ENCODE data around the gene CRIP1. TPM values are rescaled to one million over a fixed set of nuclear protein-coding genes. Genes with fewer than 3 reads are reported as not detected.
A peak's percentile ranks its signal among the peaks of the same experiment; 100 is the strongest.

Gene CRIP1
- total and polyA plus RNA-seq, 10 of the 15 experiments (the other 5 are each of a cell fraction or from before 2014, with no cell fraction given), result 66.8 to 259 (median 154) TPM

GRCh38 chr14:105531894-105532623 lies 45.4 kb downstream of the CRIP1 start:
- intact Hi-C loops (cut with micrococcal nuclease; ENCODE audit: unreplicated experiment), result loop anchor here (2.0 to 10.0 kb wide), 3 partner anchors 161 to 883 kb away; no protein-coding TSS in a partner anchor
- FAIRE-seq, result no peak
- H3K79me2 ChIP-seq (ENCODE audit: control insufficient read depth, insufficient read depth, low read length), result no peaks in the 10 kb centered on the region
- RAD21 ChIA-PET (ENCODE audit: unreplicated experiment), result interaction anchor here (1.0 to 1.5 kb wide), 3 partner anchors 16 to 841 kb away, joined by 3 read pairs; no protein-coding TSS in a partner anchor
- H3K4me3 ChIP-seq, result no peak overlapping the region
- POLR2A ChIA-PET, result interaction anchor here (0.6 kb wide), 1 partner anchor 511 kb away, joined by 3 read pairs; the partner anchor contains the start of gene CDCA4
- CTCF ChIA-PET, result interaction anchor here (0.7 to 3.0 kb wide), 6 partner anchors 12 to 253 kb away, joined by 3 to 17 read pairs (median 5); no protein-coding TSS in a partner anchor
- no peaks in the 10 kb centered on the region for H3K9me3 ChIP-seq (replicated peaks; ENCODE audit: control insufficient read depth, insufficient read depth, low read length)
- in situ Hi-C loops (cut with MboI), result loop anchor here (10.0 kb wide), 2 partner anchors 473 to 633 kb away; no protein-coding TSS in a partner anchor
- H3K36me3 ChIP-seq (ENCODE audit: control insufficient read depth in 2 of 2, insufficient read depth in 2 of 2, low read length in 1 of 2), result no peaks in the 10 kb centered on the region
- H3K4me1 ChIP-seq (ENCODE audit: control insufficient read depth, insufficient read depth, low read length), result peaks cover 4% of the 10 kb centered on the region
- TF ChIP-seq SMAD5 (IDR thresholded peaks at IDR 0.05; ENCODE audit: low read depth) (no peak), BACH1 (IDR thresholded peaks at IDR 0.05; ENCODE audit: borderline replicate concordance) (no peak), CEBPZ (IDR thresholded peaks at IDR 0.05; ENCODE audit: low read depth, low read length) (no peak), IKZF2 (IDR thresholded peaks at IDR 0.05) (no peak), ZBED1 (IDR thresholded peaks at IDR 0.05; ENCODE audit: borderline replicate concordance) (no peak), SIX5 (IDR thresholded peaks at IDR 0.05; ENCODE audit: low read depth, low read length, severe bottlenecking) (no peak), NFYA (IDR thresholded peaks at IDR 0.05; ENCODE audit: borderline replicate concordance, low read depth, low read length) (no peak), SREBF2 (IDR thresholded peaks at IDR 0.05; ENCODE audit: low read length) (no peak), ATF2 (IDR thresholded peaks at IDR 0.05; ENCODE audit: low read length) (no peak), PAX8 (IDR thresholded peaks at IDR 0.05) (no peak)
- TF ChIP-seq, protein P1, sequence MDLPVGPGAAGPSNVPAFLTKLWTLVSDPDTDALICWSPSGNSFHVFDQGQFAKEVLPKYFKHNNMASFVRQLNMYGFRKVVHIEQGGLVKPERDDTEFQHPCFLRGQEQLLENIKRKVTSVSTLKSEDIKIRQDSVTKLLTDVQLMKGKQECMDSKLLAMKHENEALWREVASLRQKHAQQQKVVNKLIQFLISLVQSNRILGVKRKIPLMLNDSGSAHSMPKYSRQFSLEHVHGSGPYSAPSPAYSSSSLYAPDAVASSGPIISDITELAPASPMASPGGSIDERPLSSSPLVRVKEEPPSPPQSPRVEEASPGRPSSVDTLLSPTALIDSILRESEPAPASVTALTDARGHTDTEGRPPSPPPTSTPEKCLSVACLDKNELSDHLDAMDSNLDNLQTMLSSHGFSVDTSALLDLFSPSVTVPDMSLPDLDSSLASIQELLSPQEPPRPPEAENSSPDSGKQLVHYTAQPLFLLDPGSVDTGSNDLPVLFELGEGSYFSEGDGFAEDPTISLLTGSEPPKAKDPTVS (IDR thresholded peaks at IDR 0.05; ENCODE audit: low read depth, low read length), result no peak
- 0 out of 2 replicates have a peak overlapping the region, but pooled peaks have one; percentile 20 for H3K4me2 ChIP-seq (ENCODE audit: control insufficient read depth, insufficient read depth)
- SMC1A ChIA-PET (ENCODE audit: uncharacterized antibody, unreplicated experiment), result interaction anchor here (1.4 kb wide), 1 partner anchor 161 kb away, joined by 6 read pairs; no protein-coding TSS in a partner anchor
- peaks cover 5 to 7% of the 10 kb centered on the region in 2 experiments; a peak in 3 of 4 replicates for H3K27me3 ChIP-seq (replicated peaks in 1 of 2; ENCODE audit: control insufficient read depth in 2 of 2, insufficient read depth in 2 of 2, low read length in 1 of 2)
- WGBS (ENCODE audit: insufficient coverage, insufficient replicate concordance, low lambda C conversion rate, missing lambda C conversion rate), result 43% methylated on average over 19 of the region's 19 CpGs
- no peak overlapping the region for H3K9ac ChIP-seq (ENCODE audit: control insufficient read depth, insufficient read depth, low read length)
- no peak overlapping the region for H2AFZ ChIP-seq (ENCODE audit: control insufficient read depth, low read depth, low read length)
- H4K20me1 ChIP-seq (ENCODE audit: control insufficient read depth, insufficient read depth), result no peaks in the 10 kb centered on the region
- BruUV-seq (replicated peaks), result no TSS peak
- DNase-seq (ENCODE audit: low read depth, low spot score), result no peak
- H3K27ac ChIP-seq (ENCODE audit: control insufficient read depth, insufficient read depth), result no peak overlapping the region
- no peak for ATAC-seq

Measured in GM12878 (cell line).